GM12864 (cell line): ENCODE data around the gene ABL2.

ENCODE experiments used
- DNase-seq: peaks from one replicate; pipeline ENCODE4 v3.0.0-alpha.2; 2011; ENCODE audit warnings: low read depth
- H3K4me3 ChIP-seq: 2 replicates; pipeline ENCODE4 v1.5.1; 2011; ENCODE audit warnings: mild to moderate bottlenecking, low read depth, low read length, control low read depth
- TF ChIP-seq, protein P1 (sequence below): IDR thresholded peaks from 2 replicates; pipeline ENCODE4 v1.5.1; 2011; ENCODE audit warnings: low read depth, mild to moderate bottlenecking, moderate library complexity, low read length, control low read depth, inconsistent platforms; ENCODE audit errors: missing control alignments

The ABL2 gene

DNA sequence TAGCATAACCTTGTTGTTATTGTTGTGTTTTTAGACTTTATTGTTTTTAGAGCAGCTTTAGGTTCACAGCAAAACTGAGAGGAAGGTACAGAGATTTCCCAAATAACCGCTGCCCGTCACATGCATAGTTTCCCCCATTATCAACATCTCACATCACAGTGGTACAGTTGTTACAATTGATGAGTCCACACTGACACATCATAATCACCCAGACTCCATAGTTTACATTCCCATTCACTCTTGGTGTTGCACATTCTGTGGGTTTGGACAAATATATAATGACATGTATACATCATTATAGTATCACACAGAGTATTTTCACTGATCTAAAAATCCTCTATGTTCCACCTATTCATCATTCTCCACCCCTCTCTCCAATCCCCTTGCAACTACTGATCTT lies 173.5 kb downstream of the ABL2 start:
- H3K4me3 ChIP-seq, result no peak overlapping the region
- DNase-seq, result no peak
- TF ChIP-seq, protein P1, sequence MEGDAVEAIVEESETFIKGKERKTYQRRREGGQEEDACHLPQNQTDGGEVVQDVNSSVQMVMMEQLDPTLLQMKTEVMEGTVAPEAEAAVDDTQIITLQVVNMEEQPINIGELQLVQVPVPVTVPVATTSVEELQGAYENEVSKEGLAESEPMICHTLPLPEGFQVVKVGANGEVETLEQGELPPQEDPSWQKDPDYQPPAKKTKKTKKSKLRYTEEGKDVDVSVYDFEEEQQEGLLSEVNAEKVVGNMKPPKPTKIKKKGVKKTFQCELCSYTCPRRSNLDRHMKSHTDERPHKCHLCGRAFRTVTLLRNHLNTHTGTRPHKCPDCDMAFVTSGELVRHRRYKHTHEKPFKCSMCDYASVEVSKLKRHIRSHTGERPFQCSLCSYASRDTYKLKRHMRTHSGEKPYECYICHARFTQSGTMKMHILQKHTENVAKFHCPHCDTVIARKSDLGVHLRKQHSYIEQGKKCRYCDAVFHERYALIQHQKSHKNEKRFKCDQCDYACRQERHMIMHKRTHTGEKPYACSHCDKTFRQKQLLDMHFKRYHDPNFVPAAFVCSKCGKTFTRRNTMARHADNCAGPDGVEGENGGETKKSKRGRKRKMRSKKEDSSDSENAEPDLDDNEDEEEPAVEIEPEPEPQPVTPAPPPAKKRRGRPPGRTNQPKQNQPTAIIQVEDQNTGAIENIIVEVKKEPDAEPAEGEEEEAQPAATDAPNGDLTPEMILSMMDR, result no peak

DNA sequence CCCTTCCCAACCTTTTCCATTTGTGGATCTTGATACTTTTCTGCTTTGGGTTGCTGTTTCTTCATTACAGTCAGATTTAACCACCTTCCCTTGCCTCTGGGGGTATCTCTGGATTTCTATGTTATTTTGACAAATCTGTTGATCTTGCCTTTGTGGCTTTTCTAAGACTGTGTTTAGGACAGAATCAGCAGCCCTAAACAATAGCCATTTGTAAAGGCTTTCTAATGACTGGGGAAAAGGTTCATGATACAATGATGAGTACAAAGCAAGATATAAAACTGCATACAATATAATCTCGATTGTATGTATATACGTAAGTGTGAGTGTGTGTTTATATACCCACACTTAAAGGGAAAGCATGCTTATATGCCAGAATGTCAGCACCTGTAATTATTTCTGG lies 176.0 kb downstream of the ABL2 start:
- no peak overlapping the region for H3K4me3 ChIP-seq
- no peak for DNase-seq
- TF ChIP-seq, protein P1, result no peak

DNA sequence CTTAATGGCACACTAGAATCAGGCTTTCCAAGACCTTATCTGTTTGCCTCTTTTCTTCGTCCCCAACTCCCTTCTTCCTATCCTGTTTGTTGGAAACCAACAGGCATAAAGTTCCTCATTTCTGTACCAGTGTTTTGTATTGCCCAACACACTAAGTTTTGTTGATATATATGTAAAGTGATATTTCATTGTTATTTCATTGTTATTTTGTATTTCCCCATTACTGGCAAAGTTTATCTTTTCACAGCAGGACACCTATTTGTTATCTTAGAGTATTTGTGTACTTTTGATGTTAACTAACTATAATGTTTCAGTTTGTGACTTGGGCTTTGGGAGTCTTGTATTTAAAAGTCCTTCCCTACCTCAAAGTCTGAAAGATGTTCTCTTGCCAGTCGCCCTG lies 176.7 kb downstream of the ABL2 start:
- H3K4me3 ChIP-seq, result no peak overlapping the region
- TF ChIP-seq, protein P1, result no peak
- DNase-seq, result no peak
